Measurements from ENCODE around the gene ZCCHC4.

Gene ZCCHC4

DNA sequence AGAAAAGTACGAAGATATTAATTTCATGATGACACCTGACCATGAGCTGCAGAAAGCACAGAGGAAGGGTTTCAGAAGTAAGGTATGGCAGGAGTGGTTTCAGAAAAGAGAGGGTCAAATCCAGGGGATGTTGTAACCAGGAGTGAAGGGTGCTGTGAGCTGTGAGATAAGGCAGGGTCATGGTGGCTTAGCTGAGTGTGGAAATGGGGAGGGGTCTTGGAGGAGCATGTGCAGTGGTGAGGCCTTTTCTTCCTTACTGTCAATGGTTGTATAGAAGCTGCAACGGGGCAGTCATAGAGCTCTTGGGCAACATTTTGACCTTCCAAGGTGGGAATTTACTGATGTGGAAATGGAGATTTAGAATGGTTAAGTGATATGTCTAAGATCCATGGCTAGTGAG is 67.0 kb downstream of the ZCCHC4 start:
- TF ChIP-seq GATA2 (IDR thresholded peaks at IDR 0.05; ENCODE audit: low read depth, low read length) (no peak), GATA3 (IDR thresholded peaks at IDR 0.05; ENCODE audit: low read depth, low read length) (no peak)

- TF ChIP-seq GATA3 (IDR thresholded peaks at IDR 0.05; ENCODE audit: low read depth, low read length) (no peak), GATA2 (IDR thresholded peaks at IDR 0.05; ENCODE audit: low read depth, low read length) (no peak)
Measured at GRCh38 chr4:25383647-25384046, 71.1 kb downstream of the ZCCHC4 start.

- TF ChIP-seq GATA2 (IDR thresholded peaks at IDR 0.05; ENCODE audit: low read depth, low read length) (no peak), GATA3 (IDR thresholded peaks at IDR 0.05; ENCODE audit: low read depth, low read length) (no peak)
Measured at GRCh38 chr4:25386926-25387325, 74.4 kb downstream of the ZCCHC4 start.

GRCh38 chr4:25397305-25397704 is 84.7 kb downstream of the ZCCHC4 start:
- TF ChIP-seq GATA2 (IDR thresholded peaks at IDR 0.05; ENCODE audit: low read depth, low read length) (no peak), GATA3 (IDR thresholded peaks at IDR 0.05; ENCODE audit: low read depth, low read length) (no peak)

DNA sequence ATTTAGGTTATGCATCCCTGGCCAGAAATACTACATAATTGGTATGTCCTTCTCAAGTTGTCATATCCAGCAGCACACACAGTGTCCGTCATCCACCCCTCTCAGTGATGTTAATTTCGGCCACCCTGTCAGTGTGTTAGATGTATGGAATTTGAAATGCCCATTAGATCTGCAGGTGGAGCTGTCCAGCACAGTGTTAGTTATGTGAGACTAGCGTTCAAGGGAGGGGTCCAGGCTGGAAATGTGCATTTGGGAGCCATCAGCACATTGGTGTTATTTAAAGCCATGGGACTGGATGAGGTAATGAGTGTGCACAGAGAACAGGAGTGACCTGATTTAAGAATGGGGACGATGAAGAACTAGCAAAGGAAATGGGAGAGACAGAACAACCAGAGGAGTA is 86.9 kb downstream of the ZCCHC4 start:
- no peak for TF ChIP-seq GATA2 (IDR thresholded peaks at IDR 0.05; ENCODE audit: low read depth, low read length)
- no peak for TF ChIP-seq GATA3 (IDR thresholded peaks at IDR 0.05; ENCODE audit: low read depth, low read length)

GRCh38 chr4:25401066-25401465 is 88.5 kb downstream of the ZCCHC4 start:
- TF ChIP-seq GATA3 (IDR thresholded peaks at IDR 0.05; ENCODE audit: low read depth, low read length) (no peak), GATA2 (IDR thresholded peaks at IDR 0.05; ENCODE audit: low read depth, low read length) (no peak)

DNA sequence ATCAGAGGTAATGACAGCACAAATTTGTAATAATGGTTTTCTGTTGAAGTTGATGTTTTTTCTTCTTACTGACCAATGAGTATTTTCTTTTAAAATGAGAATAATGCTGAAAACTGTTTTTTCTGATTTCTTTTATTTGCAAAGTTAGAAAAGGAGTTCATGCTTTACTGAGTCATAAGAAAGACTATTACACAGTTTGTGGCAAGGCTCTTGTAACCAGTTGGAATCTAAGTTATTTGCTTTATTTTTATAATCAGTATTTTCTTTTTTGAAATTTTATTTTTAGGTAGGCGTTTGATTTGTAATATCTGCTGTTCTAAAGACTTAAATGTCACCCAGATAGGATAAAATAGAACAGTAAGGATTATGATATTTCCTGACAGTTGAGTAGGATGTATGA is 89.9 kb downstream of the ZCCHC4 start:
- TF ChIP-seq GATA3 (IDR thresholded peaks at IDR 0.05; ENCODE audit: low read depth, low read length), result no peak
- no peak for TF ChIP-seq GATA2 (IDR thresholded peaks at IDR 0.05; ENCODE audit: low read depth, low read length)

DNA sequence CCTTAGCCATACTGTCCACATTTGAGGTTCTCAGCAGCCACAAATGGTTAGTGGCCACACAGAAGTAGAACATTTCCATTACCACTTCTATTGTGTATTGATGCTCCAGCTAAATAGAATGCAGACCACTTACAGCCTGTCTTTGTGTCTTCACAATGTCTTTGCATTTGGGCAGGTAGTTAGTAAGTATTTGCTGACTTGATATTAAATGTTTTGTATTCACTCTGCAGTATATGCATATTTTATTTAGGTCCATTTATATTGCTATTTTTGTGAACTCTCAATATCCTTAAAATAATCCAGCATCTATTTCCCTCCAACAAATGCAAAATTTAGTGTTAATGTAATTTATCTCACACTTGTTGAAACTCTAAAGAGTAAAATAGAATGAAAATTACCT is 91.1 kb downstream of the ZCCHC4 start:
- TF ChIP-seq GATA2 (IDR thresholded peaks at IDR 0.05; ENCODE audit: low read depth, low read length) (no peak), GATA3 (IDR thresholded peaks at IDR 0.05; ENCODE audit: low read depth, low read length) (no peak)

- no peak for TF ChIP-seq GATA2 (IDR thresholded peaks at IDR 0.05; ENCODE audit: low read depth, low read length)
- TF ChIP-seq GATA3 (IDR thresholded peaks at IDR 0.05; ENCODE audit: low read depth, low read length), result no peak
Measured at GRCh38 chr4:25405453-25405852, 92.9 kb downstream of the ZCCHC4 start.

DNA sequence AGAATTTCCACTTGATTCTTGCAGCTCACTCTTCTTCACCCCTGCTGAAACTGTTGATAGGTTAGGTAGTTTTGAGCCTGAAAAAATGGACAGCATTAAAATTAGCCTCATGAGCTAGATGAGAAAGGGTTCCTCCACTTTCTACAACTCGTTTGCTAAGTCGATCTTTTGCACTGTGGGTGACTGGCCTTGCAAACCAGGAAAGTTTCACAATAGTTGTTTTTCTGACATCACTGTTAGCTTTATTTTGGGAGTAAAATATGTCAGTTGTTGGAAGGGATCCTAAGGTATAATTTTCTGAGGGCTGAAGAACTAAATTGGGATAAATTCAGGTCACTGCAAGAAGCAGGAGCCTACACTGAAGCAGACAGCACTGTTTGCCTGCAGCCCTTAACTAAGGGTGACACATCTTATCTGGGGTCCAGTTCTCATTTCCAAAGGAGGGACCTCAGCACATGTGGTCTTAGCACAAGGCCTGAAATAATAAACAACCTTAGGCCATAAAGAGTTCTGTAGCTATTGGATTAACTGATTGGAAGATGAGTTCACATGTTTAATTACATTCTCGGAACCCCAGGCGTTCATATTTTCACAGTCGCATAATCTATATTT is 93.6 kb downstream of the ZCCHC4 start:
- TF ChIP-seq GATA3 (IDR thresholded peaks at IDR 0.05; ENCODE audit: low read depth, low read length), result no peak
- TF ChIP-seq GATA2 (IDR thresholded peaks at IDR 0.05; ENCODE audit: low read depth, low read length), result no peak

DNA sequence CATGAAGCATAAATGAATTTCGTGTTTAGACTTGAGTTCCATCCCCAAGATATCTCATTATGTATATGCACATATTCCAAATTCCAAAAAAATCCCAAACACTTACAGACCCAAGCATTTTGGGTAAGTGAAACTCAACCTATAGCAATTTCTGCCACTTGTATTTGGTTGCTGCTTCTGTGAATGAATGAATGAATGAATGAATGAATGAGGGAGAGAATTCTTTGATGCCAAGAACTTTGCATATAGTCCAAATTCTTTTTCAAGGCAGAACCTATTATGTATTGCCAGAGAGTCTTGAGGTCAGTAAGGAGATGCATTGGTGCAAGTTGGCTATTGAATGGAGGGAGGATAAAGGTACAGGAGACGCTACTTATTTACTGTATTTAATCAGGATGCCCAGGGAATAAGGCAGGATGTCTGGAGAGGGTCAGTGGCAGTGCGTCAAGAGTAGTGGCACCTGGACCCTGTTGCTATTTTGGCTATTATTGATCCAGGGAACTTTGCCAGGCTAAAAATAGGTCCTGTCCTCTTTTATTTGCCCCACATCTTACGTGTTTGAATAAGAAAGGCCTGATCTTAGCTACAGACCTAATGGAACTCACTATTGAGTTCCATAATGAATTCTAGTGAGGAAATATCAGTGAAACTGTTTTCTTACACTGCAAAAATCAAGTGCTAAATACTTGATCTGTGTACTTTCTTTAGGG is 98.4 kb downstream of the ZCCHC4 start:
- no peak for TF ChIP-seq GATA2 (IDR thresholded peaks at IDR 0.05; ENCODE audit: low read depth, low read length)
- no peak for TF ChIP-seq GATA3 (IDR thresholded peaks at IDR 0.05; ENCODE audit: low read depth, low read length)

- TF ChIP-seq GATA3 (IDR thresholded peaks at IDR 0.05; ENCODE audit: low read depth, low read length) (no peak), GATA2 (IDR thresholded peaks at IDR 0.05; ENCODE audit: low read depth, low read length) (no peak)
Measured at GRCh38 chr4:25413261-25413660, 100.7 kb downstream of the ZCCHC4 start.

GRCh38 chr4:25417014-25417413 is 104.4 kb downstream of the ZCCHC4 start:
- TF ChIP-seq GATA2 (IDR thresholded peaks at IDR 0.05; ENCODE audit: low read depth, low read length) (no peak), GATA3 (IDR thresholded peaks at IDR 0.05; ENCODE audit: low read depth, low read length) (no peak)
